H9 (cell line): ENCODE measurements around the gene ASMTL. TPM values are rescaled to one million over a fixed set of nuclear protein-coding genes. Genes with fewer than 3 reads are reported as not detected.

Experiments used
- DNase-seq: peaks from one replicate; pipeline ENCODE4 v3.0.0-alpha.2; 2017
- H2AFZ ChIP-seq: one replicate; pipeline ENCODE4 v1.6.1; 2013; ENCODE audit warnings: mild to moderate bottlenecking, low read length, control low read depth, moderate library complexity
- H2AK5ac ChIP-seq: 2 replicates; pipeline ENCODE4 v1.6.1; 2013; ENCODE audit warnings: low read length, control low read depth, mixed read lengths; ENCODE audit not compliant: insufficient read length
- H2BK120ac ChIP-seq: one replicate; pipeline ENCODE4 v1.6.1; 2013; ENCODE audit warnings: low read depth, mild to moderate bottlenecking, low read length, control low read depth, inconsistent platforms; ENCODE audit not compliant: poor library complexity, severe bottlenecking
- H2BK12ac ChIP-seq: 2 replicates; pipeline ENCODE4 v1.6.1; 2013; ENCODE audit warnings: low read length, control low read depth, mixed read lengths, low read depth; ENCODE audit not compliant: insufficient read length
- H2BK15ac ChIP-seq: 2 replicates; pipeline ENCODE4 v1.6.1; 2013; ENCODE audit warnings: low read depth, low read length, control low read depth
- H2BK20ac ChIP-seq: one replicate; pipeline ENCODE4 v1.6.1; 2013; ENCODE audit warnings: low read depth, mild to moderate bottlenecking, low read length, control low read depth, inconsistent platforms; ENCODE audit not compliant: poor library complexity, severe bottlenecking
- H2BK5ac ChIP-seq: 2 replicates; pipeline ENCODE4 v1.6.1; 2013; ENCODE audit warnings: low read length, control low read depth, mixed read lengths; ENCODE audit not compliant: insufficient read length
- H3K14ac ChIP-seq: 2 replicates; pipeline ENCODE4 v1.6.1; 2013; ENCODE audit warnings: low read length, control low read depth; ENCODE audit not compliant: insufficient read depth
- H3K18ac ChIP-seq: 2 replicates; pipeline ENCODE4 v1.6.1; 2013; ENCODE audit warnings: low read depth, mild to moderate bottlenecking, mixed read lengths, low read length, control low read depth; ENCODE audit not compliant: insufficient read length
- H3K23ac ChIP-seq: 2 replicates; pipeline ENCODE4 v1.6.1; 2013; ENCODE audit warnings: low read length, control low read depth, mixed read lengths, low read depth; ENCODE audit not compliant: insufficient read length
- H3K23me2 ChIP-seq: 2 replicates; pipeline ENCODE4 v1.6.1; 2013; ENCODE audit warnings: low read depth, mild to moderate bottlenecking, mixed read lengths, low read length, control low read depth; ENCODE audit not compliant: insufficient read length, poor library complexity, severe bottlenecking
- H3K27ac ChIP-seq: 2 replicates; pipeline ENCODE4 v1.5.1; 2013; ENCODE audit warnings: low read length, control low read depth, mixed read lengths, low read depth; ENCODE audit not compliant: insufficient read length
- H3K27me3 ChIP-seq: 2 replicates; pipeline ENCODE4 v1.6.1; 2013; ENCODE audit warnings: low read length, control low read depth, inconsistent platforms; ENCODE audit not compliant: insufficient read depth
- H3K4ac ChIP-seq: 2 replicates; pipeline ENCODE4 v1.6.1; 2013; ENCODE audit warnings: low read depth, mild to moderate bottlenecking, control low read depth, inconsistent platforms, low read length, moderate library complexity
- H3K4me1 ChIP-seq: 2 replicates; pipeline ENCODE4 v1.6.1; 2013; ENCODE audit warnings: low read length, control low read depth, inconsistent platforms; ENCODE audit not compliant: insufficient read depth
- H3K4me2 ChIP-seq: 2 replicates; pipeline ENCODE4 v1.6.1; 2013; ENCODE audit warnings: low read length, control low read depth, mixed read lengths; ENCODE audit not compliant: insufficient read length, insufficient read depth
- H3K56ac ChIP-seq: 2 replicates; pipeline ENCODE4 v1.6.1; 2013; ENCODE audit warnings: low read depth, mild to moderate bottlenecking, mixed read lengths, low read length, control low read depth; ENCODE audit not compliant: insufficient read length
- H3K79me1 ChIP-seq: 2 replicates; pipeline ENCODE4 v1.6.1; 2013; ENCODE audit warnings: low read depth, mild to moderate bottlenecking, moderate library complexity, low read length, control low read depth, inconsistent platforms; ENCODE audit not compliant: insufficient read depth, poor library complexity, severe bottlenecking
- H3K79me2 ChIP-seq: 2 replicates; pipeline ENCODE4 v1.6.1; 2013; ENCODE audit warnings: low read length, control low read depth, inconsistent platforms; ENCODE audit not compliant: insufficient read depth
- H3K9ac ChIP-seq: 2 replicates; pipeline ENCODE4 v1.6.1; 2013; ENCODE audit warnings: low read length, control low read depth, mixed read lengths; ENCODE audit not compliant: insufficient read length; ENCODE audit errors: extremely low read depth
- H3K9me3 ChIP-seq: one replicate; pipeline ENCODE4 v1.6.1; 2013; ENCODE audit warnings: low read depth, low read length, inconsistent platforms; ENCODE audit not compliant: control insufficient read depth
- H3T11ph ChIP-seq: one replicate; pipeline ENCODE4 v1.6.1; 2013; ENCODE audit warnings: mild to moderate bottlenecking, low read length, control low read depth, inconsistent platforms
- H4K20me1 ChIP-seq: one replicate; pipeline ENCODE4 v1.6.1; 2013; ENCODE audit not compliant: control insufficient read depth, insufficient read length, insufficient read depth
- H4K5ac ChIP-seq: 2 replicates; pipeline ENCODE4 v1.6.1; 2013; ENCODE audit warnings: low read depth, mild to moderate bottlenecking, mixed read lengths, low read length, control low read depth; ENCODE audit not compliant: insufficient read length
- H4K8ac ChIP-seq: replicated peaks from 2 replicates; pipeline ENCODE4 v1.6.1; 2013; ENCODE audit warnings: low read length, control low read depth, mixed read lengths, low read depth; ENCODE audit not compliant: insufficient read length
- H4K91ac ChIP-seq: 2 replicates; pipeline ENCODE4 v1.6.1; 2013; ENCODE audit warnings: low read depth, mild to moderate bottlenecking, moderate library complexity, mixed read lengths, low read length, control low read depth; ENCODE audit not compliant: insufficient read length
- H3K27ac Mint-ChIP-seq, 3 experiments: 2 replicates in 2 of 3; 3 replicates in 1 of 3; pipeline ENCODE4 v1.8.0; 2020 to 2021; ENCODE audit warnings: mixed read lengths in 3 of 3, mild to moderate bottlenecking in 1 of 3, moderate library complexity in 1 of 3
- H3K27me3 Mint-ChIP-seq: 2 replicates; pipeline ENCODE4 v1.8.0; 2021; ENCODE audit warnings: low read depth, mild to moderate bottlenecking, moderate library complexity, mixed read lengths
- H3K36me3 Mint-ChIP-seq, 3 experiments: 2 replicates in 2 of 3; 3 replicates in 1 of 3; pipeline ENCODE4 v1.8.0; 2020 to 2021; ENCODE audit warnings: low read depth in 3 of 3, mixed read lengths in 3 of 3; ENCODE audit not compliant: insufficient read depth in 1 of 3
- H3K4me1 Mint-ChIP-seq, 2 experiments: 2 replicates each; pipeline ENCODE4 v1.8.0; 2020; ENCODE audit warnings: mixed read lengths in 2 of 2
- H3K4me3 Mint-ChIP-seq, 2 experiments: 2 replicates in 1 of 2; 3 replicates in 1 of 2; pipeline ENCODE4 v1.8.0; 2020 to 2021; ENCODE audit warnings: mild to moderate bottlenecking in 2 of 2, mixed read lengths in 2 of 2, moderate library complexity in 1 of 2
- H3K9me3 Mint-ChIP-seq, 2 experiments: 2 replicates in 1 of 2; 3 replicates in 1 of 2; pipeline ENCODE4 v1.8.0; 2020; ENCODE audit warnings: mild to moderate bottlenecking in 2 of 2, mixed read lengths in 2 of 2, moderate library complexity in 1 of 2
- WGBS: extraction: QIAGEN DNeasy Blood & Tissue Kit; methylation state at CpG from one replicate; pipeline ENCODE4 v1.1.7; 2013; ENCODE audit warnings: missing lambda C conversion rate, low lambda C conversion rate, mixed read lengths; ENCODE audit not compliant: insufficient read length; ENCODE audit errors: extremely low coverage; 5-methylcytosine and 5-hydroxymethylcytosine counted together
- total RNA-seq: library from RNA; stranded (reverse); gene quantifications from 2 replicates; pipeline ENCODE4 v1.2.1, GENCODE V29; 2021
- TF ChIP-seq, protein P1 (sequence below): fragments of 200-600 bp; sonication (generic); conservative IDR thresholded peaks from 3 replicates; pipeline ENCODE4 v1.8.0; 2021; ENCODE audit warnings: antibody characterized with exemption, mild to moderate bottlenecking

ASMTL gene
- total RNA-seq, 1 experiment from 2014 or later = 59.8 TPM

DNA sequence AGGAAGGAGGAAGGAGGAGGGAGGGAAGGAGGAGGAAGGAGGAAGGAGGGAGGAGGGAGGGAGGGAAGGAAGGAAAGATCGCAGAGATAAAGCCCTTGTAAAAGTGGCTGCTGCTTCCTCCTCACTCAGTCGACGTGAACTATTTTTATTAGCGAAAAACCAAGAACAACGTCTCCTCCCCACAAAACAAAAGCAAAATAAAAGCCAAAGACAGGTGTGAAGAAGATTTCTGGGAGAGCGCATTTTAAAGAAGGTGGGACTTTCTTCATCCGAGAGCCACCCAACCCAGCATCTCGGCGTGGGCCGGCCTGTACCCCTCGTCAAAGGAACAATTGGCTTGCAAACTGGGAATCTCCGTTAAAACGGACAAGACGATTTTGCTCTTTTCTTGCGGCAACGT, 40.7 kb upstream of the ASMTL start:
- no peaks in the 10 kb centered on the region for H3K4me1 ChIP-seq
- H3K9ac ChIP-seq = no peak overlapping the region
- H3K4ac ChIP-seq = no peak overlapping the region
- H3T11ph ChIP-seq = no peak overlapping the region
- no peak overlapping the region for H3K23ac ChIP-seq
- no peak overlapping the region for H4K91ac ChIP-seq
- peak overlapping the region in 1 of 2 experiments; percentile 45; a peak in 2 of 5 replicates for H3K4me3 Mint-ChIP-seq
- H3K9me3 Mint-ChIP-seq = peaks cover 21 to 22% of the 10 kb centered on the region in 2 experiments
- H2AK5ac ChIP-seq = no peak overlapping the region
- H4K8ac ChIP-seq = no peak overlapping the region
- no peaks in the 10 kb centered on the region for H3K79me1 ChIP-seq
- no peak overlapping the region for H2BK5ac ChIP-seq
- H3K14ac ChIP-seq = no peak overlapping the region
- H3K4me1 Mint-ChIP-seq = peaks cover 3 to 8% of the 10 kb centered on the region in 2 experiments; a peak in 3 of 4 replicates
- no peaks in the 10 kb centered on the region for H3K9me3 ChIP-seq
- H4K20me1 ChIP-seq = no peaks in the 10 kb centered on the region
- peaks cover 0 to 5% (median 0%) of the 10 kb centered on the region in 3 experiments; a peak in 3 of 7 replicates for H3K36me3 Mint-ChIP-seq
- no peaks in the 10 kb centered on the region for H3K27me3 ChIP-seq
- no peak overlapping the region for H2BK120ac ChIP-seq
- H3K27me3 Mint-ChIP-seq = peaks cover 5% of the 10 kb centered on the region
- H3K56ac ChIP-seq = no peak overlapping the region
- no peak overlapping the region for H2BK15ac ChIP-seq
- no peaks in the 10 kb centered on the region for H3K79me2 ChIP-seq
- no peak overlapping the region for H2BK12ac ChIP-seq
- H3K23me2 ChIP-seq = no peaks in the 10 kb centered on the region
- H4K5ac ChIP-seq = no peak overlapping the region
- TF ChIP-seq, protein P1, sequence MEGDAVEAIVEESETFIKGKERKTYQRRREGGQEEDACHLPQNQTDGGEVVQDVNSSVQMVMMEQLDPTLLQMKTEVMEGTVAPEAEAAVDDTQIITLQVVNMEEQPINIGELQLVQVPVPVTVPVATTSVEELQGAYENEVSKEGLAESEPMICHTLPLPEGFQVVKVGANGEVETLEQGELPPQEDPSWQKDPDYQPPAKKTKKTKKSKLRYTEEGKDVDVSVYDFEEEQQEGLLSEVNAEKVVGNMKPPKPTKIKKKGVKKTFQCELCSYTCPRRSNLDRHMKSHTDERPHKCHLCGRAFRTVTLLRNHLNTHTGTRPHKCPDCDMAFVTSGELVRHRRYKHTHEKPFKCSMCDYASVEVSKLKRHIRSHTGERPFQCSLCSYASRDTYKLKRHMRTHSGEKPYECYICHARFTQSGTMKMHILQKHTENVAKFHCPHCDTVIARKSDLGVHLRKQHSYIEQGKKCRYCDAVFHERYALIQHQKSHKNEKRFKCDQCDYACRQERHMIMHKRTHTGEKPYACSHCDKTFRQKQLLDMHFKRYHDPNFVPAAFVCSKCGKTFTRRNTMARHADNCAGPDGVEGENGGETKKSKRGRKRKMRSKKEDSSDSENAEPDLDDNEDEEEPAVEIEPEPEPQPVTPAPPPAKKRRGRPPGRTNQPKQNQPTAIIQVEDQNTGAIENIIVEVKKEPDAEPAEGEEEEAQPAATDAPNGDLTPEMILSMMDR = no peak
- WGBS = no CpG with 5 or more reads among the region's 16 CpGs
- H2BK20ac ChIP-seq = no peak overlapping the region
- H3K27ac ChIP-seq = no peak overlapping the region
- H3K4me2 ChIP-seq = peak overlapping the region; percentile 51
- peak overlapping the region; percentile 76 for H2AFZ ChIP-seq
- no peak overlapping the region for H3K18ac ChIP-seq
- no peak overlapping the region for H3K27ac Mint-ChIP-seq
- DNase-seq = no peak
